GM23248 (cell line): ENCODE results near the gene FAM163B. TPM values are rescaled to one million over a fixed set of nuclear protein-coding genes. Genes with fewer than 3 reads are reported as not detected.

ENCODE experiments used
- DNase-seq: peaks from one replicate; pipeline ENCODE4 v3.0.0-alpha.2; 2015
- H2AFZ ChIP-seq: fragments of 200-600 bp; sonication (generic); 2 replicates; pipeline ENCODE4 v1.6.1; 2016; ENCODE audit warnings: antibody characterized with exemption
- H3F3A ChIP-seq: fragments of 200-600 bp; sonication (generic); 2 replicates; pipeline ENCODE4 v1.6.1; 2016; ENCODE audit warnings: mild to moderate bottlenecking, antibody characterized with exemption, mixed run types; ENCODE audit not compliant: insufficient read depth
- H3K27ac ChIP-seq: fragments of 200-600 bp; sonication (generic); 2 replicates; pipeline ENCODE4 v1.5.1; 2016; ENCODE audit warnings: mild to moderate bottlenecking
- H3K27me3 ChIP-seq: fragments of 200-600 bp; sonication (generic); replicated peaks from 2 replicates; pipeline ENCODE4 v1.6.1; 2016; ENCODE audit warnings: mild to moderate bottlenecking; ENCODE audit not compliant: insufficient read depth
- H3K36me3 ChIP-seq: fragments of 200-600 bp; sonication (generic); 2 replicates; pipeline ENCODE4 v1.6.1; 2016; ENCODE audit warnings: low read depth, mild to moderate bottlenecking
- H3K4me1 ChIP-seq: fragments of 200-600 bp; sonication (generic); 2 replicates; pipeline ENCODE4 v1.6.1; 2016; ENCODE audit warnings: mild to moderate bottlenecking; ENCODE audit not compliant: insufficient read depth
- H3K4me2 ChIP-seq: fragments of 200-600 bp; sonication (generic); one replicate; pipeline ENCODE4 v1.6.1; 2016; ENCODE audit warnings: mild to moderate bottlenecking; ENCODE audit not compliant: unreplicated experiment
- H3K4me3 ChIP-seq: fragments of 200-600 bp; sonication (generic); 2 replicates; pipeline ENCODE4 v1.5.1; 2016; ENCODE audit warnings: mild to moderate bottlenecking
- H3K79me2 ChIP-seq: fragments of 200-600 bp; sonication (generic); 2 replicates; pipeline ENCODE4 v1.6.1; 2016; ENCODE audit warnings: mild to moderate bottlenecking; ENCODE audit not compliant: insufficient read depth
- H3K9ac ChIP-seq: fragments of 200-600 bp; sonication (generic); 2 replicates; pipeline ENCODE4 v1.6.1; 2016; ENCODE audit warnings: mild to moderate bottlenecking
- H3K9me2 ChIP-seq: fragments of 200-600 bp; sonication (generic); 2 replicates; pipeline ENCODE4 v1.6.1; 2016; ENCODE audit warnings: mixed run types, mild to moderate bottlenecking, moderate library complexity; ENCODE audit not compliant: insufficient read depth
- H3K9me3 ChIP-seq: fragments of 200-600 bp; sonication (generic); one replicate; pipeline ENCODE4 v1.6.1; 2017; ENCODE audit warnings: low read depth
- H4K20me1 ChIP-seq: fragments of 200-600 bp; sonication (generic); 2 replicates; pipeline ENCODE4 v1.6.0; 2016; ENCODE audit not compliant: insufficient read depth
- EZH2 ChIP-seq: fragments of 200-600 bp; sonication (generic); IDR thresholded peaks from 2 replicates; pipeline ENCODE4 v1.6.1; 2018; ENCODE audit warnings: antibody characterized with exemption, mild to moderate bottlenecking; ENCODE audit not compliant: insufficient read depth, poor library complexity, severe bottlenecking
- EZH2phosphoT487 ChIP-seq: fragments of 200-600 bp; sonication (generic); IDR thresholded peaks from 2 replicates; pipeline ENCODE4 v1.6.1; 2018; ENCODE audit warnings: antibody characterized with exemption, moderate library complexity, mild to moderate bottlenecking, low read depth; ENCODE audit not compliant: insufficient read depth
- WGBS, 2 experiments: methylation state at CpG; one replicate each; pipeline ENCODE4 v1.1.6; 2015 to 2017; ENCODE audit warnings: low lambda C conversion rate in 2 of 2, low coverage in 1 of 2; ENCODE audit errors: missing lambda C conversion rate in 2 of 2; 5-methylcytosine and 5-hydroxymethylcytosine counted together
- in situ Hi-C: fragments of 300-500 bp; cut with MboI; formaldehyde crosslinking; loops from 2 replicates; pipeline ENCODE4 v1.15.0; 2020
- polyA plus RNA-seq: library from polyadenylated mRNA; unstranded; fragments of >200 nt; fragmentation: Nextera tagmentation; extraction: Ambion mirVana; gene quantifications from 2 replicates; pipeline ENCODE4 v1.2.1, GENCODE V29; 2016
- total RNA-seq: library from RNA; depleted of rRNA; stranded (reverse); fragments of >200 nt; shearing (Covaris generic); gene quantifications from 2 replicates; pipeline ENCODE4 v1.2.3, GENCODE V29; 2014

Gene FAM163B
- total and polyA plus RNA-seq, 2 experiments from 2014 or later: not detected

- no peaks in the 10 kb centered on the region for H4K20me1 ChIP-seq
- H3K4me1 ChIP-seq: no peaks in the 10 kb centered on the region
- H3K79me2 ChIP-seq: no peaks in the 10 kb centered on the region
- H3F3A ChIP-seq: no peaks in the 10 kb centered on the region
- H3K4me3 ChIP-seq: no peak overlapping the region
- H3K9ac ChIP-seq: no peak overlapping the region
- no peak overlapping the region for H3K4me2 ChIP-seq
- no peak overlapping the region for H2AFZ ChIP-seq
- TF ChIP-seq EZH2phosphoT487 (no peak), EZH2 (no peak)
- no peaks in the 10 kb centered on the region for H3K36me3 ChIP-seq
- in situ Hi-C loops: no loop called here
- no peak for DNase-seq
- no peak overlapping the region for H3K27ac ChIP-seq
- H3K27me3 ChIP-seq: peaks cover 32% of the 10 kb centered on the region
- H3K9me3 ChIP-seq: no peaks in the 10 kb centered on the region
- no peaks in the 10 kb centered on the region for H3K9me2 ChIP-seq
- WGBS, 2 experiments: 50 to 56% methylated on average over 8 of the region's 8 CpGs
Measured at GRCh38 chr9:133638076-133638475, 28.9 kb upstream of the FAM163B start.

- H3K79me2 ChIP-seq: no peaks in the 10 kb centered on the region
- H3K4me1 ChIP-seq: no peaks in the 10 kb centered on the region
- H3K9me2 ChIP-seq: no peaks in the 10 kb centered on the region
- no peaks in the 10 kb centered on the region for H3F3A ChIP-seq
- no peak overlapping the region for H3K9ac ChIP-seq
- H3K27ac ChIP-seq: no peak overlapping the region
- H3K9me3 ChIP-seq: no peaks in the 10 kb centered on the region
- H2AFZ ChIP-seq: no peak overlapping the region
- no peak overlapping the region for H3K4me2 ChIP-seq
- peaks cover 33% of the 10 kb centered on the region for H3K27me3 ChIP-seq
- no peaks in the 10 kb centered on the region for H3K36me3 ChIP-seq
- DNase-seq: no peak
- H3K4me3 ChIP-seq: no peak overlapping the region
- in situ Hi-C loops: no loop called here
- WGBS, 2 experiments: 44 to 45% methylated on average over 12 of the region's 12 CpGs
- no peaks in the 10 kb centered on the region for H4K20me1 ChIP-seq
- no peak for TF ChIP-seq EZH2
- TF ChIP-seq EZH2phosphoT487: no peak
Measured at GRCh38 chr9:133637451-133638055, 28.4 kb upstream of the FAM163B start.

GRCh38 chr9:133636902-133637301, 27.7 kb upstream of the FAM163B start:
- in situ Hi-C loops: no loop called here
- Histone ChIP-seq H3K4me1 (no peaks in the 10 kb centered on the region), H3K27me3 (peaks cover 38% of the 10 kb centered on the region), H3K27ac (no peak overlapping the region), H3F3A (no peaks in the 10 kb centered on the region), H3K4me2 (no peak overlapping the region), H3K36me3 (no peaks in the 10 kb centered on the region), H2AFZ (no peak overlapping the region), H3K9me2 (no peaks in the 10 kb centered on the region), H3K4me3 (no peak overlapping the region), H3K79me2 (no peaks in the 10 kb centered on the region), H4K20me1 (no peaks in the 10 kb centered on the region), H3K9ac (no peak overlapping the region), H3K9me3 (no peaks in the 10 kb centered on the region)
- no peak for DNase-seq
- WGBS, 2 experiments: 47 to 54% methylated on average over 12 of the region's 12 CpGs
- TF ChIP-seq EZH2 (no peak), EZH2phosphoT487 (no peak)

- Histone ChIP-seq H3K9ac (no peak within 1 kb of the TSS), H3K9me3 (no peaks in the 10 kb centered on the region), H4K20me1 (no peaks in the 10 kb centered on the region), H3K9me2 (no peaks in the 10 kb centered on the region), H3K4me1 (no peaks in the 10 kb centered on the region), H3K36me3 (no peaks in the 10 kb centered on the region), H3K27ac (no peak within 1 kb of the TSS), H3K4me3 (no peak within 1 kb of the TSS), H3K79me2 (no peaks in the 10 kb centered on the region), H3K27me3 (peaks cover 38% of the 10 kb centered on the region), H3F3A (no peaks in the 10 kb centered on the region), H3K4me2 (no peak within 1 kb of the TSS), H2AFZ (no peak within 1 kb of the TSS)
- no peak for TF ChIP-seq EZH2phosphoT487
- no peak for TF ChIP-seq EZH2
- DNase-seq: no peak
- in situ Hi-C loops: no loop called here
- WGBS, 2 experiments: 56 to 61% methylated on average over 24 of the region's 24 CpGs
Measured at GRCh38 chr9:133635533-133636531, 26.6 kb upstream of the FAM163B start, which contains the start of gene DBH. Gene DBH, plus strand, starts transcription at chr9:133636363. Its CDS starts 9 bp downstream, at chr9:133636372.
